NCI-H1092 treated with DMSO at 0.1 percent for 48 hours (cell line): Measurements from ENCODE around the gene PRELID3B.
"Not testable (repeated sequence)": the region's sequence is repeated elsewhere in the genome, so short reads cannot be mapped to it uniquely, and the experiment has no call there.

Experiments used
- DNase-seq: peaks from one replicate; lab custom pipeline; 2025; lab: John Stamatoyannopoulos, UW

PRELID3B gene

GRCh38 chr20:59048681-59049030 is 6.1 kb upstream of the PRELID3B start:
- no peak for DNase-seq

DNA sequence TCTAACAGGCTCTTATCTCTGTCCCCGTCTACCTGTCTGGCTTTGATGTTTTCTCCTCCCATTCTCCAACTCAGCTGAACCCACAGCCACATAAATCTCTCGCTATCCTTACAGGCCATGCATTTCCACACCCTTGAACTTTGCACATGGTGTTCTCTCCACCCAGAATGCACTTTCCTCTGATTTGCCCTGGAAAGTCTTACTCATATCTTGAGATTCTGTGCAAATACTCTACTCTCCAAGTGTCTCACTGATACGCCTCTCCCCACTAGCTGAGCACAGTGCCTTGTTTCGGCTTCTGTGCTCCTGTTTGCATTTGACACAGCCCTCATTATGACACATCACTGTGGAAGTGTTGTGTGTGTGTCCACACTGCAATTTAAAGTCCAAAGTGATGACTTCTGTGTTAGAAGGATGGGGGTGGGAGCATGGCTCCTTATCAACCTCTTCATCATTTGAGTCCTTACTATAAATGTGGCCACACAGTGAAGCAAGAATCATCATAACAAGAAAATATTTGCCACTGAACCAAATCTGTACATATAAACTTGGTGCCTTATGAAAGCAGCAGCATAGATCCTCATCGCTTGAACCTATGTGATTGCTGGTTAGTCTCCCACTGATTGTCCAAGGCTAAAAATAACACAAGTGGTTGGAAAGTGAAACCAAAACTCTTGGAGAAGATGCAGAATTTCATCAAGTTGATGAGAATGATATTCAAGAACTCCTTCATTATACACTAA is 5.5 kb upstream of the PRELID3B start:
- no peak for DNase-seq

GRCh38 chr20:59046862-59047261 is 4.3 kb upstream of the PRELID3B start:
- DNase-seq = no peak

GRCh38 chr20:59044796-59045195 is 2.2 kb upstream of the PRELID3B start:
- DNase-seq = no peak

GRCh38 chr20:59044295-59044694 is 1.7 kb upstream of the PRELID3B start:
- no peak for DNase-seq

GRCh38 chr20:59043698-59044097 is 1.1 kb upstream of the PRELID3B start:
- DNase-seq = no peak

- peak; percentile 91 for DNase-seq
Observed at GRCh38 chr20:59042796-59043631, 428 bp upstream of the PRELID3B start.

GRCh38 chr20:59041487-59041886 is 1.1 kb downstream of the PRELID3B start:
- DNase-seq = not testable (repeated sequence)

- DNase-seq = no peak
Observed at GRCh38 chr20:59040667-59041066, 1.9 kb downstream of the PRELID3B start.

- no peak for DNase-seq
Observed at GRCh38 chr20:59039233-59039632, 3.4 kb downstream of the PRELID3B start.

GRCh38 chr20:59037386-59037785 is 5.2 kb downstream of the PRELID3B start:
- no peak for DNase-seq

DNA sequence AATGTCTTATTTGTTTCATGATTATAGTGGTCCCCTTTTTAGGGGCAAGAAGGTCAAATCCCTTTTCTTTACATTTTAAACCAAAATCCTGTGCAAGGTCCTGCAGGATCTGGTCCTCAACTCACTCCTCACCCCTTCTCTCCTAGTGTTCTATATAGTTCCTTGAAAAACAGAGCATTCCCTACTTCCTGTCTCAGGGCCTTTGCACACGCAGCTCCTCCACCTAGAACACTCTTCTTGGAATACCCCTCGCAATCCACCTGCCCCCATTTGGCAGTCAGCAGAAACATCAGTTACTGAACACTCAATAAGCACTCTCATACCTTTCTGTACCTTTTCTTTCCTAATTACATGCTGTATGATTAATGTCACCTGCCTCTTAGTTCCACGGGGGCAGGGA is 7.2 kb downstream of the PRELID3B start:
- DNase-seq = no peak

- no peak for DNase-seq
Observed at GRCh38 chr20:59033616-59034165, 8.9 kb downstream of the PRELID3B start.

DNA sequence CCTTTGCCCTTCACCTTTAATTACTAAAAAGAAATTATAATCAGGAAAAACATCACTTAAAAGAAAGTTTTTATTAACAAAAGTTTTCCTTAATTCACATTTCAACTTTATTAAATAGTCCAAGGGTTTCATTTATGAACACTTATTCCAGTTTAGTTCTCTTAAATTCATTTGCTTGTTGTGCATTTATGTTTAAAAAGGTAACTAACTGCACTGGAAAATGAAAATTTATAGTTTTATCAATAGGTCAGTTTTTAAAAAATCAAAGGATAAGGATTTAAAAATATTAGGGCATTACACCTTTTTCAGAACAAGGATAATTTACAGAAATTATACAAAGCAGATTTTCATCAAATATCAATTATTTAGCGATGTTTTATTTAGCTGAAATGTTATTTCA is 9.5 kb downstream of the PRELID3B start:
- no peak for DNase-seq

DNA sequence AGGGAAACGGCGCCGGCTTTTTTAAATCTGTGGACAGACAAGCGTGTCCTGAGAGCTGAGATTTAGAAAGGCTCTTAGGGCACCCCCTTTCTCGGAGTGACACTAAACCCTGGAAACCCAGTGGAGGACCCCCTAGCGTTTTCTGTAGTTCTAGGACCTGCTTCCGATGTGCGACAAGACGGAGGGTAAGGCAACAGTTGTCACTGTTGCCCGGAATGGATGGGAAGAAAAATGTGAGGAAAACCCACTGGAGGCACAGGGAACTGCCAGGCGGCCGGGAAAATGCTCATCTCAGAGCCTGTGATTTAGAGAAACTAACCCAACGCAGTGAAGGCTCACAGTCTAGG is 9.9 kb downstream of the PRELID3B start:
- DNase-seq = peak; percentile 85

- DNase-seq = peak; percentile 96
Observed at GRCh38 chr20:59032023-59032712, 10.4 kb downstream of the PRELID3B start, which contains the start of gene ATP5F1E. ATP5F1E (minus strand) TSS chr20:59032335; CDS start chr20:59032251, 84 bp downstream.

- peak; percentile 45 for DNase-seq
Observed at GRCh38 chr20:59031564-59032022, 11.0 kb downstream of the PRELID3B start.

GRCh38 chr20:59030911-59031563 is 11.5 kb downstream of the PRELID3B start:
- no peak for DNase-seq

DNA sequence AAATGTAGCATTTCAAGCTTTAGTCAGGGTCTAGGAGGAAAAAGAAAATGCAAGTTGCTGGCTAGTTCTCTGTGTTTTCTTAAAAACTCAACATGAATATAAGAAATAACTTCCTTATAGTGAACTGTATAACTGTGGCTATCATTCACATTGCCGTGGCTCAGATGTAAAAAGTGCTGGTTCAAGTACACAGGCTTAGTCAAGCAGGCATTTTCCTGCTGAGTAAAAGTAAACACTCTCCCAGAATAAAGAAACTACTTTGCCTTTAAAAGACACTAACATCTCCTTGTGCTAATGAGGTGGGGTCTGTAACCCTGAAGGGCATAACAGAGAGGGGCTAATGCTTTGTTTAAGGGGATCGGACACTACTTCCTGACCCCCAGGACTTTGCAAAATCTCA is 13.8 kb downstream of the PRELID3B start:
- no peak for DNase-seq

DNA sequence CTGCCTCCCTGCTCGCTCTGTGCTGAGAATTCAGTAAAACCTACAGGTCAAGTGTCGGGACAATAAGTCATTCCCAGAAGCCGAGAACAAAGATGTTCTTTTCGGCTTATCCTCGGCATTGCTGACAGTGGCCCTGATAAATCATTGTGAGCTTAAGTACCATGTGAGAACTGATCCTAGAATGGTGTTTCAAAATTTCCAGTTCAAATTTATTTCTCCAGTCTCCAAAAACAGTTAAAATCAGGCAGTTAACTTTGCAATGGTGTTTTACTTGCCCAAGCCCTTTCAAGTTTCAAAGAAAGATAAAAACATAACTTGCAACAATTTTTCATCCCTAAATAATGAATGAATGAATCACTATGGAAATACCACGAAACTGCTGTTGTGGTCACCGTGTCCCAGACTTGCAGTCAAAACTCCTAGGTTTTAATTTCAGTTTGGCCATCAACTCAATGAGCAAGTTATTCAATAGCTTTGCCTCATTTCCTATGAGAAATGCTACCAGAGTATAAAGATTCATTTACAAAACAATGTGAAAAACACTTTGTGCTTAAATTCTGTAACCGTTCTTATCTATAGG is 14.8 kb downstream of the PRELID3B start:
- DNase-seq = no peak
